Esophagus squamous epithelium (tissue), 4 donors: Measurements from ENCODE around the gene PNPLA8.
"Not testable (repeated sequence)": the region's sequence is repeated elsewhere in the genome, so short reads cannot be mapped to it uniquely, and the experiment has no call there.

Source experiments
- POLR2A ChIP-seq, 4 donors: fragments of 450-650 bp; IDR thresholded peaks; one replicate each; pipeline ENCODE4 v1.6.1; 2017; ENCODE audit warnings: antibody characterized with exemption in 4 of 4, mild to moderate bottlenecking in 4 of 4, moderate library complexity in 3 of 4
- TF ChIP-seq, protein P1 (sequence below), 6 experiments: fragments of 450-650 bp in 4 of 6; fragments of 200-600 bp in 2 of 6; sonication (generic) in 2 of 6; IDR thresholded peaks; one replicate each; pipeline ENCODE4 v1.5.1; 2016 to 2019; ENCODE audit warnings: antibody characterized with exemption in 6 of 6, mild to moderate bottlenecking in 4 of 6, moderate library complexity in 4 of 6

DNA sequence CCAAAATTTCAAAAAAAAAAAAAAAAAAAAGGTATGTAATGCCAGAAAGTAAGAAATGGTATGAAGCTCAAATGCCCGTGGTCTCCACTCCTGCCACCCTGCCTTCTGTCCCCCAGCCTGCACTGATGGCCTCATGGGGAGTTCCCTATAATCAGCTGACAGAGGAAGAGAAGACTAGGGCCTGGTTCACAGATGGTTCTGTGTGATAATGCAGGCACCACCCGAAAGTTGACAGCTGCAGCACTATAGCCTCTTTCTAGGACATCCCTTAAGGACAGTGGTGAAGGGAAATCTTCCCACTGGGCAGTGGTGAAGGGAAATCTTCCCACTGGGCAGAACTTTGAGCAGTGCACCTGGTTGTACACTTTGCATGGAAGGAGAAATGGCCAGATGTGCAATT lies 12.3 kb upstream of the PNPLA8 start:
- not testable (repeated sequence) for TF ChIP-seq POLR2A (IDR thresholded peaks at IDR 0.05)
- TF ChIP-seq, protein P1, sequence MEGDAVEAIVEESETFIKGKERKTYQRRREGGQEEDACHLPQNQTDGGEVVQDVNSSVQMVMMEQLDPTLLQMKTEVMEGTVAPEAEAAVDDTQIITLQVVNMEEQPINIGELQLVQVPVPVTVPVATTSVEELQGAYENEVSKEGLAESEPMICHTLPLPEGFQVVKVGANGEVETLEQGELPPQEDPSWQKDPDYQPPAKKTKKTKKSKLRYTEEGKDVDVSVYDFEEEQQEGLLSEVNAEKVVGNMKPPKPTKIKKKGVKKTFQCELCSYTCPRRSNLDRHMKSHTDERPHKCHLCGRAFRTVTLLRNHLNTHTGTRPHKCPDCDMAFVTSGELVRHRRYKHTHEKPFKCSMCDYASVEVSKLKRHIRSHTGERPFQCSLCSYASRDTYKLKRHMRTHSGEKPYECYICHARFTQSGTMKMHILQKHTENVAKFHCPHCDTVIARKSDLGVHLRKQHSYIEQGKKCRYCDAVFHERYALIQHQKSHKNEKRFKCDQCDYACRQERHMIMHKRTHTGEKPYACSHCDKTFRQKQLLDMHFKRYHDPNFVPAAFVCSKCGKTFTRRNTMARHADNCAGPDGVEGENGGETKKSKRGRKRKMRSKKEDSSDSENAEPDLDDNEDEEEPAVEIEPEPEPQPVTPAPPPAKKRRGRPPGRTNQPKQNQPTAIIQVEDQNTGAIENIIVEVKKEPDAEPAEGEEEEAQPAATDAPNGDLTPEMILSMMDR (IDR thresholded peaks at IDR 0.05): not testable (repeated sequence)
